AG09319 (cell line): Measurements from ENCODE around the gene OR51M1.
"Not testable (repeated sequence)": the region's sequence is repeated elsewhere in the genome, so short reads cannot be mapped to it uniquely, and the experiment has no call there.

Source experiments
- DNase-seq: peaks from one replicate; pipeline ENCODE4 v3.0.0-alpha.2; 2010; ENCODE audit warnings: low read depth; ENCODE audit errors: extremely low read depth
- TF ChIP-seq, protein P1 (sequence below): IDR thresholded peaks from 2 replicates; pipeline ENCODE4 v1.5.1; 2011; ENCODE audit warnings: low read depth, mild to moderate bottlenecking, inconsistent platforms, low read length, moderate library complexity

OR51M1 gene, protein sequence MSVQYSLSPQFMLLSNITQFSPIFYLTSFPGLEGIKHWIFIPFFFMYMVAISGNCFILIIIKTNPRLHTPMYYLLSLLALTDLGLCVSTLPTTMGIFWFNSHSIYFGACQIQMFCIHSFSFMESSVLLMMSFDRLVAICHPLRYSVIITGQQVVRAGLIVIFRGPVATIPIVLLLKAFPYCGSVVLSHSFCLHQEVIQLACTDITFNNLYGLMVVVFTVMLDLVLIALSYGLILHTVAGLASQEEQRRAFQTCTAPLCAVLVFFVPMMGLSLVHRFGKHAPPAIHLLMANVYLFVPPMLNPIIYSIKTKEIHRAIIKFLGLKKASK

DNA sequence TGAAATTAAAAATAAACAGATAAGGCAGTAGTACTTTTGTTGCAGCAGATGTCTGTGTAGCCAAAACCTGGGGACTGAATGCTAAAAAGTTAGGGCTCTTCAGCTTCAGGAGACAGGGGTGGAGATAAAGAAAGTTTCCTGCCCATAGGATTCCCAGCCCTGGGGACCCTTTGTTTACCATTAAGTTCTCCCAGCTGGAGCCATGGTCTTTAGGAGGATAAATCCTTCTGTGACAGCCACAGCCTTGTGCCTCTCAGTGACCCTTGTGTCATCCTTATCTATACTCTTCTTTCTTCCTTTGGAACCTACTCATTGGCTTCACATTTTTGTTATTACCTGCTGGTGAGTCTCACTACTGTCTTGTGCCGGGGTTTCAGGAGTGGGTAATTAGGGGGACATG is at the start of gene OR51M1:
Gene OR51M1, plus strand, starts transcription at position 237 of the 400 bp plus-strand sequence. CDS start 5,587 bp downstream, outside the sequence.
- no peak for DNase-seq
- TF ChIP-seq, protein P1, sequence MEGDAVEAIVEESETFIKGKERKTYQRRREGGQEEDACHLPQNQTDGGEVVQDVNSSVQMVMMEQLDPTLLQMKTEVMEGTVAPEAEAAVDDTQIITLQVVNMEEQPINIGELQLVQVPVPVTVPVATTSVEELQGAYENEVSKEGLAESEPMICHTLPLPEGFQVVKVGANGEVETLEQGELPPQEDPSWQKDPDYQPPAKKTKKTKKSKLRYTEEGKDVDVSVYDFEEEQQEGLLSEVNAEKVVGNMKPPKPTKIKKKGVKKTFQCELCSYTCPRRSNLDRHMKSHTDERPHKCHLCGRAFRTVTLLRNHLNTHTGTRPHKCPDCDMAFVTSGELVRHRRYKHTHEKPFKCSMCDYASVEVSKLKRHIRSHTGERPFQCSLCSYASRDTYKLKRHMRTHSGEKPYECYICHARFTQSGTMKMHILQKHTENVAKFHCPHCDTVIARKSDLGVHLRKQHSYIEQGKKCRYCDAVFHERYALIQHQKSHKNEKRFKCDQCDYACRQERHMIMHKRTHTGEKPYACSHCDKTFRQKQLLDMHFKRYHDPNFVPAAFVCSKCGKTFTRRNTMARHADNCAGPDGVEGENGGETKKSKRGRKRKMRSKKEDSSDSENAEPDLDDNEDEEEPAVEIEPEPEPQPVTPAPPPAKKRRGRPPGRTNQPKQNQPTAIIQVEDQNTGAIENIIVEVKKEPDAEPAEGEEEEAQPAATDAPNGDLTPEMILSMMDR = no peak

DNA sequence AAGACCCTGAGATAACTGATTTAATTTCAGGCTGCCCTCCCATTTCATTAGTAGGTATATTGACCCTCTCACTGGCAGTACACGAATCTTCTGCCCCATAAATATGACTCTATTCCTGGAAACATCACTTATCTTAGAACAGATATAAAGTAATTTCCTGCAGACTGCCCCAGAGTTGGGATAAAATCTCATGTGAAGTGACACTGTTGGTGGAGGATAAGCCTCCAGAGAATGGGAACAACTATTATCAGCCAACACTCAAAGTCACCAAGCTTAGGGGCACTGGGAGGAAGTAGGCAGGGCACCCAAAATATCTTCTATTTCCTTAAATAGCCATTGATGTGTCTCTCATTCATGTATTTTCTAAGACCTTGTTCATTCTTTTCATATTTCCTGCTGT is 48.4 kb upstream of the OR51M1 start:
- DNase-seq = no peak
- TF ChIP-seq, protein P1 = no peak

DNA sequence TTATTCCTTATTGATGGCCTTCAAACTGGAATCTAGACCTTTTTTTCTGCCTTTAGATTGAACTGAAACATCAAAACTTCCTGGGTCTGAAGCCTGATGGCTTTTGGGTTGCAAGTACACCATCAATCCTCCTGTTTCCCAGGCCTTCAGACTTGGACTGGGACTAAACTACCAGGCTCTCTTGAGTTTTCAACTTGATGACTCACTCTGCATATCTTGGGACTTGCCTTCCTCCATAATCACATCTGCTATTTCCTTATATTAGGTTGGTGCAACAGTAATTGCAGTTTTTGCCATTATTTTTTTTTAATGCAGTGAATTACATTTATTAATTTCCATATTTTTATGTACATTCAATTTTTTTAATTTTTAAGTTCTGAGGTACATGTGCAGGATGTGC is 47.3 kb upstream of the OR51M1 start:
- no peak for DNase-seq
- TF ChIP-seq, protein P1 = no peak

DNA sequence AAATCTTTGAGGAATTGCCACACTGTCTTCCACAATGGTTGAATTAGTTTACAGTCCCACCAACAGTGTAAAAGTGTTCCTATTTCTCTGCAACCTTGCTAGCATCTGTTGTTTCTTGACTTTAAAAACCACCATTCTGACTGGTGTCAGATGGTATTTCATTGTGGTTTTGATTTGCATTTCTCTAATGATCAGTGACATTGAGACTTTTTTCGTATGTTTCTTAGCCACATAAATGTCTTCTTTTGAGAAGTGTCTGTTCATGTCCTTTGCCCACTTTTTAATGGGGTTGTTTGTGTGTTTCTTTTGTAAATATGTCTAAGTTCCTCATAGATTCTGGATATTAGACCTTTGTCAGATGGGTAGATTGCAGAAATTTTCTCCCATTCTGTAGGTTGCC is 46.4 kb upstream of the OR51M1 start:
- not testable (repeated sequence) for DNase-seq

DNA sequence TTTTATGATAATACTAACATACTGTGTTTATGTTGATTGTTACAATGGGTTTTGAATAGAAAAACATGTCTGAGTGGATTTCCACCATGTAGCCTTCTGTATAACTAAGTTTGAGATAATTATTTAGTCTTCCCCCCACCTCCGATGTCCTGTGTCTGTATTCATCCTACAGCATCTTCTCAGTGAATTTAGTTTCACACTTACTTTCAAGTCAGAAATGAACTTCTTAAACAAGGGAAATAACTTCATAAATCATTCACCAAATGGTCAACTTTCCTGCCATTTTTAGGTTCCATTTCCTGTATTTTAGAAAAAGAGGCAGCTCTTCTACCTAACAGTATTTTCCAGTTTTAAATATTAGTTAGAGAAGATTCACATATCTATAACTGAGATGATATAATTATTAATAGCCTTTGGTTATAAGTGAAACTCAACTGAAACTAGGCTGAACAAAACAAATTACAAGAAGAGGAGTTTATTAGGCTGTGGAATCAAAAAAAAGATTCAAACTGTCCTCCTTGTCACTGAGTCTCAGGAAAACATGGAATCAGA is 43.8 kb upstream of the OR51M1 start:
- DNase-seq = no peak
- TF ChIP-seq, protein P1 = no peak

DNA sequence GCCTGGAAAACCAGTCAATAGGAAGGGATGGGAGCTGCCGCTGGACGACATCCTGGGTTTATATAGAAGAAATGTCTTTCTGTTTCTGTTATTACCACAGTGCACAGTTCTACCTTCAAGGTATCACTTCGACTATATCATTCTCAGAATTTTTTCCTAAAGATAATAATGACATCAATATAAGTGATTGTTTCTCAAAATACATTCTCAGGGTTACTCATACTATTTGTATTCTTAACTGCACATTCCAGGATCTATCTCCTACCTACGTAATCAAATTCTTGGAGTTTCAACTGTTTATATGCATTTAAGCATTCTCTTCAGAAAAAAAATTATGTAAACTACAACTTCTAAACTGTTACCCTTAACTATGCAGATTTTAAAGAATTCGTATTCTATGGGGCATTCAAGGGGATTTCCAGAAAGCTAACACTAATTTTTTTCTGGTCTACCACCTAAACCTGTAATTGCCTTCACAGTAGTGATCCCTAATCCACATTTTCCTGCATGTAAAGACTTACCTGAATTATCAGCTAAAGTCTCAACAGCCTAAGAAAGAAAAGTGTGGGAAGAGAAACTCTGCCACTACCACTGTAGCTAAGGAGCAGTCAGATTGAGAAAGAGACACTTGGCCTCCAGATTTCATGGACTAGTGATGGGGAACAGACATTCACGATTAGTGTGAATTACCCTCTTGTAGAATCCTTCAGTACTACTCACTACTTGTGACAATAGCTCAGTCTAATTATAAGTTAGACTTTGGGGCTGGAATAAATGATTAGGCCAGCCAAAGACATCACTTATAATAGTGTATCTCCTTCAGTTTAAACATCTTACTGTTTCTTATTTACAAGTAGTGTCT is 39.9 kb upstream of the OR51M1 start, which contains the start of gene OR51B5:
Gene OR51B5, minus strand, starts transcription at position 51 of the 862 bp plus-strand sequence. Its CDS starts 0 bp downstream, at position 51.
- DNase-seq = no peak
- TF ChIP-seq, protein P1 = no peak

DNA sequence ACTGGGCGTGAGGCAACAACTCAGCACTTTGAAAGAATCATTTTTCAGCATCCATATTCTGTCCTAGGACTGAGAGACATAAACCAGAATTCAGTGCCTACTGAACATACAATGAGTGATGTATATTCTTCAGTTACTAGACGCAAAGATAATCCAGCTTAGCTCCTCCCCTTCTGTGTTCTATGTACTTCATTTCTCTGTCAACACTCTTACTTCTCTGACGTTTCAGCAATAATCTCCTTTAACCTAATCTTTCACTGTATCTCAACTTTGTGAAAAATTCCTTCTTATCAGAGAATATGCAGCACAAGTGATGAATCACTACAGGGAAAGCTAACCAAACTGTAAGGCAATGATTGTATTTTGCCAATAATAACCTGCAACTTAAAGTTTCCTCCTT is 37.8 kb upstream of the OR51M1 start:
- TF ChIP-seq, protein P1 = no peak

More for the DNA sequence above, 37.8 kb upstream of the OR51M1 start:
- no peak for DNase-seq
